ENCODE results near the gene LIN9.
"Not testable (repeated sequence)": the region's sequence is repeated elsewhere in the genome, so short reads cannot be mapped to it uniquely, and the experiment has no call there.

Gene LIN9

GRCh38 chr1:226279498-226279897 lies 29.5 kb downstream of the LIN9 start:
- in situ Hi-C loops (cut with MboI; ENCODE audit: low sequenced_read_pairs, unreplicated experiment) = no loop called here
- DNase-seq (ENCODE audit: low spot score) = no peak
- TF ChIP-seq, protein P1, sequence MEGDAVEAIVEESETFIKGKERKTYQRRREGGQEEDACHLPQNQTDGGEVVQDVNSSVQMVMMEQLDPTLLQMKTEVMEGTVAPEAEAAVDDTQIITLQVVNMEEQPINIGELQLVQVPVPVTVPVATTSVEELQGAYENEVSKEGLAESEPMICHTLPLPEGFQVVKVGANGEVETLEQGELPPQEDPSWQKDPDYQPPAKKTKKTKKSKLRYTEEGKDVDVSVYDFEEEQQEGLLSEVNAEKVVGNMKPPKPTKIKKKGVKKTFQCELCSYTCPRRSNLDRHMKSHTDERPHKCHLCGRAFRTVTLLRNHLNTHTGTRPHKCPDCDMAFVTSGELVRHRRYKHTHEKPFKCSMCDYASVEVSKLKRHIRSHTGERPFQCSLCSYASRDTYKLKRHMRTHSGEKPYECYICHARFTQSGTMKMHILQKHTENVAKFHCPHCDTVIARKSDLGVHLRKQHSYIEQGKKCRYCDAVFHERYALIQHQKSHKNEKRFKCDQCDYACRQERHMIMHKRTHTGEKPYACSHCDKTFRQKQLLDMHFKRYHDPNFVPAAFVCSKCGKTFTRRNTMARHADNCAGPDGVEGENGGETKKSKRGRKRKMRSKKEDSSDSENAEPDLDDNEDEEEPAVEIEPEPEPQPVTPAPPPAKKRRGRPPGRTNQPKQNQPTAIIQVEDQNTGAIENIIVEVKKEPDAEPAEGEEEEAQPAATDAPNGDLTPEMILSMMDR (IDR thresholded peaks at IDR 0.05; ENCODE audit: borderline replicate concordance, control extremely low read depth, extremely low read depth, insufficient read depth, missing control alignments) = no peak

DNA sequence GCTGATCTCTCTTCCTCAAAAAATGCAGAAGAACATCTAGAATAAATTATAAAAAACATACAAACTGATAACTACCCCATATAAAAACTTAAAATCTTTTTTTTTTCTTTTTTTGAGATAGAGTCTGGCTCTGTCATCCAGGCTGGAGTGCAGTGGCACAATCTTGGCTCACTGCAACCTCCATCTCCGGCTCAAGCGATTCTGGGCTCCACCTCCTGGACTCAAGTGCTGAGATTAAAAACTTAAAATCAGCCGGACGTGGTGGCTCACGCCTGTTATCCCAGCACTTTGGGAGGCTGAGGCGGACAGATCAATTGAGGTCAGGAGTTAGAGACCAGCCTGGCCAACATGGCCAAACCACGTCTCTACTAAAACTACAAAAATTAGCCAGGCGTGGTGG lies 31.1 kb downstream of the LIN9 start:
- TF ChIP-seq, protein P1 (IDR thresholded peaks at IDR 0.05; ENCODE audit: borderline replicate concordance, control extremely low read depth, extremely low read depth, insufficient read depth, missing control alignments) = no peak
- DNase-seq (ENCODE audit: low spot score) = no peak
- in situ Hi-C loops (cut with MboI; ENCODE audit: low sequenced_read_pairs, unreplicated experiment) = no loop called here

DNA sequence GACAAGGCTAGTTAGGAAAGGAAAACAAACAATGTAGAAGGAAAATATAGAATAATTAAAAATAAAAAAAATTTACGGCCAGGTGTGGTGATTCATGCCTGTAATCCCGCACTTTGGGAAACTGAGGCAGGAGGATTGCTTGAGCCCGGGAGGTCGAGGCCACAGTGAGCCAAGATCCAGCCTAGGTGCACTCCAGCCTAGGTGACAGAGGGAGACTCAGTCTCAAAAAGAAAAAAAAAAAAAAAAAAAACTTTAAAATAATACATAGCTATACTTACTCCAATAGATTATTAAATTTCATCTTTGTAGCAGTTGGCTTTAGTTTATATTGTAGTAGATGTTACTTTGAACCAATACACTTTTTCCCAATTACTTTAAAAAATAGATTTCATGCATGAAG lies 32.0 kb downstream of the LIN9 start:
- in situ Hi-C loops (cut with MboI; ENCODE audit: low sequenced_read_pairs, unreplicated experiment) = no loop called here
- TF ChIP-seq, protein P1 (IDR thresholded peaks at IDR 0.05; ENCODE audit: borderline replicate concordance, control extremely low read depth, extremely low read depth, insufficient read depth, missing control alignments) = no peak
- no peak for DNase-seq (ENCODE audit: low spot score)

DNA sequence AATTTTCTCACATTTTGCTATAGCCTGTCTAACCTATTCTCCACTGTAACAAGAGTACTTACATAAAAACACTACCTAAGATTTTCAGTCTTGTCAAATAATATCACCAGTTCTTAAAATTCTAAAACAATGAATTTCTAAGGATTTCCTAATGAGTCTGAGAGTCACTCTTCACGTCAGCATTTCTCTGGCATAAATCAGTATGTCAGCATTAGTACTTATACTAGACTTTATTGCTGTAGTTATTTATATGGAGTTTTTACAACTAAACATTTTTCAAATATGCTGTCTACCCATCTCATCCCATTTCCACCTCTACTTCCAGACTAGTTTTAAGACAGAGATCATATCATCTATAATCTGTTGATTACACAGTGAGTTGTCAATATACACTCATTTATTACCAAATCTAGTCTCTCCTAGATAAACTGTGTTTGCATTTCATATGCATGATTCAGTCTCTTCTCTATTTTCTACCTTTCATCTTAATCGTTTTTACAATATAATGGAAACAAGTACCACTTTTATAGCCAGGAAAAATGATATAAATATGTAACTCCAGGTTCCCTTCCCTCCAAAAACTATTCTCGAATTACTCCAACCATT lies 32.8 kb downstream of the LIN9 start:
- TF ChIP-seq, protein P1 (IDR thresholded peaks at IDR 0.05; ENCODE audit: borderline replicate concordance, control extremely low read depth, extremely low read depth, insufficient read depth, missing control alignments) = no peak
- no peak for DNase-seq (ENCODE audit: low spot score)

GRCh38 chr1:226274138-226274537 lies 34.8 kb downstream of the LIN9 start:
- DNase-seq (ENCODE audit: low spot score) = no peak
- TF ChIP-seq, protein P1 (IDR thresholded peaks at IDR 0.05; ENCODE audit: borderline replicate concordance, control extremely low read depth, extremely low read depth, insufficient read depth, missing control alignments) = no peak
- in situ Hi-C loops (cut with MboI; ENCODE audit: low sequenced_read_pairs, unreplicated experiment) = no loop called here

More for the DNA sequence above, 32.8 kb downstream of the LIN9 start:
- in situ Hi-C loops (cut with MboI; ENCODE audit: low sequenced_read_pairs, unreplicated experiment) = no loop called here

DNA sequence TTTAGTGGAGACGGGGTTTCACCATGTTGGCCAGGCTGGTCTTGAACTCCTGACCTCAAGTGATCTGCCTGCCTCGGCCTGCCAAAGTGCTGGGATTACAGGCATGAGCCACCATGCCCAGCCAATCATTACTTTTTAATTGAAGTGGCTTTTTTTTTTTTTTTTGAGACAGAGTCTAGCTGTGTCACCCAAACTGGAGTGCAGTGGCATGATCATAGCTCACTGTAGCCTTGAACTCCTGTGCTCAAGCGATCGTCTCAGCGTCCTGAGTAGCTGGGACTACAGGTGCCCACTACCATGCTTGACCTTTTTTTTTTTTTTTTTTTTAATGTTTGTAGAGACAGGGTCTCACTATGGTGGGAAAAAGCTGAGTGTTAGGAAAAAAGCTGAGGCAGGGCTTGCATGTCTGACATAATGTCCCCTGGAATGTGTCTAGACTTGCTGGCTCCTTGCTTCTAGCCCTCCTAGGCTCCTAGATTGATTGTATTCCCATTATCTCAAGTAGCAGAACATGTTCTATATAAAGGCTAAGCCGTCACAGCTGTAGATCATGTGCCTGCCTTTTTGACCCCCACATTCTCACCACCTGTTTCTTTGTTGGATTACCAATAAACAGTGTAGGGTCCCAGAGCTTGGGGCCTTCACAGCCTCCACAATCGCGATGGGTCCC lies 36.6 kb downstream of the LIN9 start:
- in situ Hi-C loops (cut with MboI; ENCODE audit: low sequenced_read_pairs, unreplicated experiment); DNase-seq (ENCODE audit: low spot score): not testable (repeated sequence)

- in situ Hi-C loops (cut with MboI; ENCODE audit: low sequenced_read_pairs, unreplicated experiment) = no loop called here
- TF ChIP-seq, protein P1 (IDR thresholded peaks at IDR 0.05; ENCODE audit: borderline replicate concordance, control extremely low read depth, extremely low read depth, insufficient read depth, missing control alignments) = no peak
- DNase-seq (ENCODE audit: low spot score) = no peak
Observed at GRCh38 chr1:226268421-226269124, 40.4 kb downstream of the LIN9 start.

All from GM13976 (cell line).